ENCODE measurements around the gene TBC1D16.

Gene TBC1D16

GRCh38 chr17:80071116-80071841 lies 35.6 kb upstream of the TBC1D16 start:
- no peak for TF ChIP-seq CTCF (IDR thresholded peaks at IDR 0.05; ENCODE audit: low read depth, low read length)
- peak overlapping the region; percentile 8 to 11 for H3K4me3 ChIP-seq (replicated peaks in 1 of 2; ENCODE audit: low read depth in 2 of 2, low read length in 2 of 2)
- peak; percentile 50 to 80 for DNase-seq (ENCODE audit: low read depth in 2 of 2)

DNA sequence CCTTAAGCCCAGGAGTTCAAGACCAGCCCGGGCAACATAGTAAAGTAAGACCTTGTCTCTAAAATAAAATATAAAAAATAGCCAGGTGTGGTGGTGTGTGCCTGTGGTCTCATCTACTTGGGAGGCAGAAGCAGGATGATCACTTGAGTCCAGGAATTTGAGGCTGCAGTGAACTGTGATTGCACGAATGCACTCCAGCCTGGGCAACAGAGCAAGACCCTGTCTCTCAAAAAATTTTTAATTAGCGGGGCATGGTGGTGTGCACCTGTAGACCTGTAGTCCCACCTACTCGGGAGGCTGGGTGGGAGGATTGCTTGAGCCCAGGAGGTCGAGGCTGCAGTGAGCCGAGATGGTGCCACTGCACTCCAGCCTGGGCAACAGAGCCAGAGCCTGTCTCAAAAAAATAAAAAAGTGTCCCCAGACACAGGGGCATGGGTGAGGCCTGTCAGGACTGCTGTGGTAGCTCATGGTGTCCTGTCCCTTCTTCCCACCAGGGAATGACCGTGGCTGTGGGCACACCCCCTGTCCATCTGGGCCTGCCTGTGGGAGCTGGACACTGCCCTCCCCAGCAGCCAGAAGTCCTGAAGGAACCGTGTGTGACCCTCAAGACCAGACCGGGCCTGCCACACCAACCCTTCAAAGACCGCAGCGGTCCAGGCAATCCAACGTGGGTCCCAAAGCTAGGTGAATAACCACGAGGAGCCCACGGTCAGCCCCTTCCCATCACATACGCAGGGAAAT lies 34.9 kb upstream of the TBC1D16 start:
- no peak for DNase-seq (ENCODE audit: low read depth in 2 of 2)
- peak overlapping the region; percentile 8 to 11 for H3K4me3 ChIP-seq (replicated peaks in 1 of 2; ENCODE audit: low read depth in 2 of 2, low read length in 2 of 2)
- TF ChIP-seq CTCF (IDR thresholded peaks at IDR 0.05; ENCODE audit: low read depth, low read length) = no peak

- no peak overlapping the region for H3K4me3 ChIP-seq (replicated peaks in 1 of 2; ENCODE audit: low read depth in 2 of 2, low read length in 2 of 2)
- peak; percentile 39 to 54 for DNase-seq (ENCODE audit: low read depth in 2 of 2)
- TF ChIP-seq CTCF (IDR thresholded peaks at IDR 0.05; ENCODE audit: low read depth, low read length) = no peak
Observed at GRCh38 chr17:80068301-80069222, 32.9 kb upstream of the TBC1D16 start.

- no peak overlapping the region for H3K4me3 ChIP-seq (replicated peaks in 1 of 2; ENCODE audit: low read depth in 2 of 2, low read length in 2 of 2)
- TF ChIP-seq CTCF (IDR thresholded peaks at IDR 0.05; ENCODE audit: low read depth, low read length) = no peak
- DNase-seq (ENCODE audit: low read depth in 2 of 2) = no peak
Observed at GRCh38 chr17:80067393-80067986, 31.8 kb upstream of the TBC1D16 start.

DNA sequence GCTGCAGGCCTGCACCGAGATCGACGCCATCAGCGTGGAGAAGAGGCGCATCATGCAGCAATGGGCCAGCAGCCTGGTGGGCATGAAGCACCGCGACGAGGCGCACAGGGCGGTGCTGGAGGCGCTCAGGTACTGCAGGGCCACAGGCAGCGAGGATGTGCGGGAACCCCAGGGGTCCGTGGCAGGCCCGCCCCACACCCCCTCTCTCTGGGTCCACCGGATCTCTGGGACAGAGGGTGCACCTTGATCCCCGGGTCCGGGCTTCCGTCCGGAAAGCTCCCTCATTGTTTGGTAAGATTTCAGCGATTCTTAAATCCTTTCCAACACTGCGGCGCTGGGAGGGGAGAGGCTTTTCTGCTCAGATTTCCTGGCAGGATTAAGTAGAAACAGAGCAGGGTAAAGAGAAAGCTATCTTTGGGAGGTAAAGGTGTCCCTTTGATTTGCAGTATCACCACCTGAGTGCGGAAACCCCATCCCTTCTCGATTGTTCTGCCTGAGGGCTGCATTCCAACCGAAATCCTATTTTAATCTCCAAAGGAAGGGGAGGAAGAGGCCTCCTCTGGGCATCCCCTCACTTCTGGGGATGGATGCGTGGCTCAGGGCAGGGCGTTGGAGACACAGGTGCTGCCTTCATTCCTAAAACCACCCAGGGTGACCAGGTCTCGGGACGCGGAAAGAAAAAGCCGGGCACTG lies 30.0 kb upstream of the TBC1D16 start:
- no peak for DNase-seq (ENCODE audit: low read depth in 2 of 2)
- no peak for TF ChIP-seq CTCF (IDR thresholded peaks at IDR 0.05; ENCODE audit: low read depth, low read length)
- H3K4me3 ChIP-seq (replicated peaks in 1 of 2; ENCODE audit: low read depth in 2 of 2, low read length in 2 of 2) = no peak overlapping the region

DNA sequence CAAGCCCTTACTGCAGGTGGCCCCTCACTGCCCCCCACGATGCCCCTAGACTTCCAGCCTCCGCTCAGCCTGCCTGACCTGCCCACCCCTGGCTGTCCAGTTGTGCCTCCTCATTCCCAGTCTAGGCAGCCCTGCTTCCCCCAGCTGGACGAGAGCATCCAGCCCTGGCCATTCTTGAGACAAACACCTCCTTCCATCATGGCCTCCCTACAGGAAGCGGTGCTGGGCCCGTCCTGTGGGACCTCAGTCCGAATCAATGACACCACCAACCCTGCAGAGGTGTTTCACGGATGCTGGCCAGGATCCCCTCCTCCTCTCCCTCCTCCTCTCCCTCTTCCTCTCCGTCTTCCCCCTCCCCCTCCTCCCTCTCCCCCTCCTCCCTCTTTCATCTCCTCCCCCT lies 29.0 kb upstream of the TBC1D16 start:
- no peak overlapping the region for H3K4me3 ChIP-seq (replicated peaks in 1 of 2; ENCODE audit: low read depth in 2 of 2, low read length in 2 of 2)
- no peak for DNase-seq (ENCODE audit: low read depth in 2 of 2)
- TF ChIP-seq CTCF (IDR thresholded peaks at IDR 0.05; ENCODE audit: low read depth, low read length) = no peak
